H9 (cell line): ENCODE data around the gene MEX3C. TPM values are rescaled to one million over a fixed set of nuclear protein-coding genes. Genes with fewer than 3 reads are reported as not detected.

Experiments used
- DNase-seq: peaks from one replicate; pipeline ENCODE4 v3.0.0-alpha.2; 2017
- H2AFZ ChIP-seq: one replicate; pipeline ENCODE4 v1.6.1; 2013; ENCODE audit warnings: mild to moderate bottlenecking, low read length, control low read depth, moderate library complexity
- H2AK5ac ChIP-seq: 2 replicates; pipeline ENCODE4 v1.6.1; 2013; ENCODE audit warnings: low read length, control low read depth, mixed read lengths; ENCODE audit not compliant: insufficient read length
- H2BK120ac ChIP-seq: one replicate; pipeline ENCODE4 v1.6.1; 2013; ENCODE audit warnings: low read depth, mild to moderate bottlenecking, low read length, control low read depth, inconsistent platforms; ENCODE audit not compliant: poor library complexity, severe bottlenecking
- H2BK12ac ChIP-seq: 2 replicates; pipeline ENCODE4 v1.6.1; 2013; ENCODE audit warnings: low read length, control low read depth, mixed read lengths, low read depth; ENCODE audit not compliant: insufficient read length
- H2BK15ac ChIP-seq: 2 replicates; pipeline ENCODE4 v1.6.1; 2013; ENCODE audit warnings: low read depth, low read length, control low read depth
- H2BK20ac ChIP-seq: one replicate; pipeline ENCODE4 v1.6.1; 2013; ENCODE audit warnings: low read depth, mild to moderate bottlenecking, low read length, control low read depth, inconsistent platforms; ENCODE audit not compliant: poor library complexity, severe bottlenecking
- H2BK5ac ChIP-seq: 2 replicates; pipeline ENCODE4 v1.6.1; 2013; ENCODE audit warnings: low read length, control low read depth, mixed read lengths; ENCODE audit not compliant: insufficient read length
- H3K14ac ChIP-seq: 2 replicates; pipeline ENCODE4 v1.6.1; 2013; ENCODE audit warnings: low read length, control low read depth; ENCODE audit not compliant: insufficient read depth
- H3K18ac ChIP-seq: 2 replicates; pipeline ENCODE4 v1.6.1; 2013; ENCODE audit warnings: low read depth, mild to moderate bottlenecking, mixed read lengths, low read length, control low read depth; ENCODE audit not compliant: insufficient read length
- H3K23ac ChIP-seq: 2 replicates; pipeline ENCODE4 v1.6.1; 2013; ENCODE audit warnings: low read length, control low read depth, mixed read lengths, low read depth; ENCODE audit not compliant: insufficient read length
- H3K23me2 ChIP-seq: 2 replicates; pipeline ENCODE4 v1.6.1; 2013; ENCODE audit warnings: low read depth, mild to moderate bottlenecking, mixed read lengths, low read length, control low read depth; ENCODE audit not compliant: insufficient read length, poor library complexity, severe bottlenecking
- H3K27ac ChIP-seq: 2 replicates; pipeline ENCODE4 v1.5.1; 2013; ENCODE audit warnings: low read length, control low read depth, mixed read lengths, low read depth; ENCODE audit not compliant: insufficient read length
- H3K27me3 ChIP-seq: 2 replicates; pipeline ENCODE4 v1.6.1; 2013; ENCODE audit warnings: low read length, control low read depth, inconsistent platforms; ENCODE audit not compliant: insufficient read depth
- H3K4ac ChIP-seq: 2 replicates; pipeline ENCODE4 v1.6.1; 2013; ENCODE audit warnings: low read depth, mild to moderate bottlenecking, control low read depth, inconsistent platforms, low read length, moderate library complexity
- H3K4me1 ChIP-seq: 2 replicates; pipeline ENCODE4 v1.6.1; 2013; ENCODE audit warnings: low read length, control low read depth, inconsistent platforms; ENCODE audit not compliant: insufficient read depth
- H3K4me2 ChIP-seq: 2 replicates; pipeline ENCODE4 v1.6.1; 2013; ENCODE audit warnings: low read length, control low read depth, mixed read lengths; ENCODE audit not compliant: insufficient read length, insufficient read depth
- H3K56ac ChIP-seq: 2 replicates; pipeline ENCODE4 v1.6.1; 2013; ENCODE audit warnings: low read depth, mild to moderate bottlenecking, mixed read lengths, low read length, control low read depth; ENCODE audit not compliant: insufficient read length
- H3K79me1 ChIP-seq: 2 replicates; pipeline ENCODE4 v1.6.1; 2013; ENCODE audit warnings: low read depth, mild to moderate bottlenecking, moderate library complexity, low read length, control low read depth, inconsistent platforms; ENCODE audit not compliant: insufficient read depth, poor library complexity, severe bottlenecking
- H3K79me2 ChIP-seq: 2 replicates; pipeline ENCODE4 v1.6.1; 2013; ENCODE audit warnings: low read length, control low read depth, inconsistent platforms; ENCODE audit not compliant: insufficient read depth
- H3K9ac ChIP-seq: 2 replicates; pipeline ENCODE4 v1.6.1; 2013; ENCODE audit warnings: low read length, control low read depth, mixed read lengths; ENCODE audit not compliant: insufficient read length; ENCODE audit errors: extremely low read depth
- H3K9me3 ChIP-seq: one replicate; pipeline ENCODE4 v1.6.1; 2013; ENCODE audit warnings: low read depth, low read length, inconsistent platforms; ENCODE audit not compliant: control insufficient read depth
- H3T11ph ChIP-seq: one replicate; pipeline ENCODE4 v1.6.1; 2013; ENCODE audit warnings: mild to moderate bottlenecking, low read length, control low read depth, inconsistent platforms
- H4K20me1 ChIP-seq: one replicate; pipeline ENCODE4 v1.6.1; 2013; ENCODE audit not compliant: control insufficient read depth, insufficient read length, insufficient read depth
- H4K5ac ChIP-seq: 2 replicates; pipeline ENCODE4 v1.6.1; 2013; ENCODE audit warnings: low read depth, mild to moderate bottlenecking, mixed read lengths, low read length, control low read depth; ENCODE audit not compliant: insufficient read length
- H4K8ac ChIP-seq: replicated peaks from 2 replicates; pipeline ENCODE4 v1.6.1; 2013; ENCODE audit warnings: low read length, control low read depth, mixed read lengths, low read depth; ENCODE audit not compliant: insufficient read length
- H4K91ac ChIP-seq: 2 replicates; pipeline ENCODE4 v1.6.1; 2013; ENCODE audit warnings: low read depth, mild to moderate bottlenecking, moderate library complexity, mixed read lengths, low read length, control low read depth; ENCODE audit not compliant: insufficient read length
- H3K27ac Mint-ChIP-seq, 3 experiments: 2 replicates in 2 of 3; 3 replicates in 1 of 3; pipeline ENCODE4 v1.8.0; 2020 to 2021; ENCODE audit warnings: mixed read lengths in 3 of 3, mild to moderate bottlenecking in 1 of 3, moderate library complexity in 1 of 3
- H3K27me3 Mint-ChIP-seq: 2 replicates; pipeline ENCODE4 v1.8.0; 2021; ENCODE audit warnings: low read depth, mild to moderate bottlenecking, moderate library complexity, mixed read lengths
- H3K36me3 Mint-ChIP-seq, 3 experiments: 2 replicates in 2 of 3; 3 replicates in 1 of 3; pipeline ENCODE4 v1.8.0; 2020 to 2021; ENCODE audit warnings: low read depth in 3 of 3, mixed read lengths in 3 of 3; ENCODE audit not compliant: insufficient read depth in 1 of 3
- H3K4me1 Mint-ChIP-seq, 2 experiments: 2 replicates each; pipeline ENCODE4 v1.8.0; 2020; ENCODE audit warnings: mixed read lengths in 2 of 2
- H3K4me3 Mint-ChIP-seq, 2 experiments: 2 replicates in 1 of 2; 3 replicates in 1 of 2; pipeline ENCODE4 v1.8.0; 2020 to 2021; ENCODE audit warnings: mild to moderate bottlenecking in 2 of 2, mixed read lengths in 2 of 2, moderate library complexity in 1 of 2
- H3K9me3 Mint-ChIP-seq, 2 experiments: 2 replicates in 1 of 2; 3 replicates in 1 of 2; pipeline ENCODE4 v1.8.0; 2020; ENCODE audit warnings: mild to moderate bottlenecking in 2 of 2, mixed read lengths in 2 of 2, moderate library complexity in 1 of 2
- CTCF ChIP-seq: fragments of 200-600 bp; sonication (generic); conservative IDR thresholded peaks from 3 replicates; pipeline ENCODE4 v1.8.0; 2021; ENCODE audit warnings: antibody characterized with exemption, mild to moderate bottlenecking
- WGBS: extraction: QIAGEN DNeasy Blood & Tissue Kit; methylation state at CpG from one replicate; pipeline ENCODE4 v1.1.7; 2013; ENCODE audit warnings: missing lambda C conversion rate, low lambda C conversion rate, mixed read lengths; ENCODE audit not compliant: insufficient read length; ENCODE audit errors: extremely low coverage; 5-methylcytosine and 5-hydroxymethylcytosine counted together
- total RNA-seq: library from RNA; stranded (reverse); gene quantifications from 2 replicates; pipeline ENCODE4 v1.2.1, GENCODE V29; 2021

Gene MEX3C
- total RNA-seq, 1 experiment from 2014 or later = 98.1 TPM

- Mint-ChIP-seq H3K4me1 (peaks cover 67 to 69% of the 10 kb centered on the region in 2 experiments), H3K27ac (no peak overlapping the region), H3K27me3 (no peaks in the 10 kb centered on the region; the same call in 1 of the 2 replicates), H3K4me3 (peak overlapping the region in 1 of 2 experiments; percentile 34; a peak in 1 of 5 replicates), H3K36me3 (peaks cover 12 to 35% (median 31%) of the 10 kb centered on the region in 3 experiments), H3K9me3 (no peaks in the 10 kb centered on the region; a peak in 1 of 5 replicates)
- Histone ChIP-seq H3K4me1 (peaks cover 4% of the 10 kb centered on the region; the same call in 1 of the 2 replicates), H4K5ac (no peak overlapping the region), H3K27me3 (no peaks in the 10 kb centered on the region), H3K4me2 (no peak overlapping the region), H2BK120ac (no peak overlapping the region), H3K27ac (no peak overlapping the region), H3K9me3 (no peaks in the 10 kb centered on the region), H3K23ac (no peak overlapping the region), H4K91ac (no peak overlapping the region), H3K56ac (no peak overlapping the region), H2BK5ac (no peak overlapping the region), H3K79me2 (peaks cover 78% of the 10 kb centered on the region), H4K20me1 (no peaks in the 10 kb centered on the region), H3K18ac (no peak overlapping the region), H3K79me1 (no peaks in the 10 kb centered on the region), H3K9ac (peak overlapping the region; percentile 7), H2BK12ac (no peak overlapping the region), H3K4ac (no peak overlapping the region), H2BK15ac (no peak overlapping the region), H2AK5ac (no peak overlapping the region), H3K23me2 (peaks cover 6% of the 10 kb centered on the region), H3K14ac (no peak overlapping the region), H2AFZ (no peak overlapping the region), H3T11ph (no peak overlapping the region), H4K8ac (no peak overlapping the region), H2BK20ac (no peak overlapping the region)
- no CpG with 5 or more reads among the region's 4 CpGs for WGBS
- no peak for TF ChIP-seq CTCF
- DNase-seq = no peak
Measured at GRCh38 chr18:51191128-51191717, 6.3 kb downstream of the MEX3C start.
